NK-92 (cell line): ENCODE data around the gene RPP25L.

ENCODE experiments used
- DNase-seq: peaks from one replicate; lab custom pipeline; 2025; ENCODE audit not compliant: unreplicated experiment; lab: John Stamatoyannopoulos, UW

The RPP25L gene

GRCh38 chr9:34612788-34613390 lies 992 bp upstream of the RPP25L start:
- no peak for DNase-seq

GRCh38 chr9:34611251-34611810 lies 566 bp downstream of the RPP25L start:
- DNase-seq: no peak

GRCh38 chr9:34610434-34611206 lies 1.3 kb downstream of the RPP25L start:
- DNase-seq: no peak

GRCh38 chr9:34607331-34607730 lies 4.6 kb downstream of the RPP25L start:
- no peak for DNase-seq

GRCh38 chr9:34606905-34607304 lies 5.0 kb downstream of the RPP25L start:
- DNase-seq: no peak

- DNase-seq: no peak
Measured at GRCh38 chr9:34606190-34606589, 5.7 kb downstream of the RPP25L start.

- DNase-seq: no peak
Measured at GRCh38 chr9:34603610-34604231, 8.2 kb downstream of the RPP25L start.

GRCh38 chr9:34601937-34602573 lies 9.8 kb downstream of the RPP25L start:
- no peak for DNase-seq

- no peak for DNase-seq
Measured at GRCh38 chr9:34600908-34601307, 11.0 kb downstream of the RPP25L start.

- no peak for DNase-seq
Measured at GRCh38 chr9:34599546-34599945, 12.4 kb downstream of the RPP25L start.

GRCh38 chr9:34594177-34594576 lies 17.7 kb downstream of the RPP25L start:
- DNase-seq: no peak

- no peak for DNase-seq
Measured at GRCh38 chr9:34592895-34593601, 18.8 kb downstream of the RPP25L start.

GRCh38 chr9:34591917-34592866 lies 19.7 kb downstream of the RPP25L start:
- no peak for DNase-seq

- no peak for DNase-seq
Measured at GRCh38 chr9:34591248-34591916, 20.5 kb downstream of the RPP25L start.

- no peak for DNase-seq
Measured at GRCh38 chr9:34590381-34591247, 21.3 kb downstream of the RPP25L start.

- no peak for DNase-seq
Measured at GRCh38 chr9:34589636-34590380, 22.1 kb downstream of the RPP25L start, which contains the start of gene CNTFR. Gene CNTFR, minus strand, starts transcription at chr9:34589724. Its CDS starts 20,743 bp downstream, at chr9:34568981.
